ENCODE measurements around the gene ADH4.

GRCh38 chr4:99179178-99179577 is 35.1 kb upstream of the ADH4 start:
- TF ChIP-seq CTCF (IDR thresholded peaks at IDR 0.05; ENCODE audit: insufficient read depth, low read length, poor library complexity, severe bottlenecking) (no peak), EZH2phosphoT487 (conservative IDR thresholded peaks at IDR 0.05; ENCODE audit: low read length) (no peak)
